ENCODE data around the gene SCCPDH.
"Not testable (repeated sequence)": the region's sequence is repeated elsewhere in the genome, so short reads cannot be mapped to it uniquely, and the experiment has no call there.

GRCh38 chr1:246720814-246721213, 3.4 kb upstream of the SCCPDH start:
- not testable (repeated sequence) for TF ChIP-seq USF2 (IDR thresholded peaks at IDR 0.05; ENCODE audit: borderline replicate concordance, low read depth, low read length); FOXM1 (IDR thresholded peaks at IDR 0.05; ENCODE audit: low read depth); USF1 (IDR thresholded peaks at IDR 0.05; ENCODE audit: borderline replicate concordance, low read depth); CTCF (IDR thresholded peaks at IDR 0.05); IRF3 (IDR thresholded peaks at IDR 0.05; ENCODE audit: low read depth, low read length); MXI1 (IDR thresholded peaks at IDR 0.05; ENCODE audit: low read depth, low read length); EP300 (IDR thresholded peaks at IDR 0.05; ENCODE audit: borderline replicate concordance in 1 of 2, low read depth in 1 of 2, low read length in 1 of 2); RAD21 (IDR thresholded peaks at IDR 0.05; ENCODE audit: low read length)
